AML-193 (cell line): ENCODE results near the gene MAX.
"Not testable (repeated sequence)": the region's sequence is repeated elsewhere in the genome, so short reads cannot be mapped to it uniquely, and the experiment has no call there.

Source experiments
- DNase-seq, 2 experiments: peaks; one replicate each; lab custom pipeline; 2025; lab: John Stamatoyannopoulos, UW

MAX gene

GRCh38 chr14:65104791-65105190 lies 2.5 kb upstream of the MAX start:
- no peak for DNase-seq

- peak in 1 of 2 experiments; percentile 39 for DNase-seq
Observed at GRCh38 chr14:65103150-65103760, 938 bp upstream of the MAX start.

GRCh38 chr14:65101631-65102440 lies 481 bp downstream of the MAX start:
- DNase-seq: no peak

- DNase-seq: peak; percentile 3 to 19
Observed at GRCh38 chr14:65100922-65101541, 1.3 kb downstream of the MAX start.

- DNase-seq: peak; percentile 79
Observed at GRCh38 chr14:65098586-65098985, 3.7 kb downstream of the MAX start.

- no peak for DNase-seq
Observed at GRCh38 chr14:65096323-65097089, 5.8 kb downstream of the MAX start.

GRCh38 chr14:65095633-65096205 lies 6.6 kb downstream of the MAX start:
- no peak for DNase-seq

GRCh38 chr14:65092349-65092748 lies 10.0 kb downstream of the MAX start:
- no peak for DNase-seq

- DNase-seq: not testable (repeated sequence)
Observed at GRCh38 chr14:65087835-65088234, 14.5 kb downstream of the MAX start.

- DNase-seq: not testable (repeated sequence)
Observed at GRCh38 chr14:65086686-65087085, 15.6 kb downstream of the MAX start.

GRCh38 chr14:65084554-65085505 lies 17.5 kb downstream of the MAX start:
- DNase-seq: no peak

- DNase-seq: no peak
Observed at GRCh38 chr14:65082930-65083329, 19.4 kb downstream of the MAX start.

- no peak for DNase-seq
Observed at GRCh38 chr14:65080960-65081747, 21.2 kb downstream of the MAX start.

- no peak for DNase-seq
Observed at GRCh38 chr14:65079768-65080167, 22.5 kb downstream of the MAX start.

- no peak for DNase-seq
Observed at GRCh38 chr14:65079201-65079600, 23.1 kb downstream of the MAX start.

- no peak for DNase-seq
Observed at GRCh38 chr14:65077318-65077717, 25.0 kb downstream of the MAX start.

- DNase-seq: no peak
Observed at GRCh38 chr14:65075628-65076325, 26.5 kb downstream of the MAX start.

- DNase-seq: peak; percentile 8 to 17
Observed at GRCh38 chr14:65074449-65075150, 27.7 kb downstream of the MAX start.
